Spinal cord (tissue), 10 donors: ENCODE data around the gene SLC22A5. TPM values are rescaled to one million over a fixed set of nuclear protein-coding genes. Genes with fewer than 3 reads are reported as not detected.
"Not testable (repeated sequence)": the region's sequence is repeated elsewhere in the genome, so short reads cannot be mapped to it uniquely, and the experiment has no call there.

ENCODE experiments used
- DNase-seq, 6 donors: peaks; one replicate each; pipeline versions ENCODE4 v3.0.0 to v3.0.0-alpha.2; 2013 to 2015; ENCODE audit warnings: low spot score in 6 of 6, low read depth in 4 of 6
- H3K27ac ChIP-seq: one replicate; pipeline ENCODE4 v1.5.1; 2013; ENCODE audit warnings: low read depth, low read length, control low read depth
- H3K27me3 ChIP-seq: one replicate; pipeline ENCODE4 v1.6.1; 2013; ENCODE audit warnings: low read length; ENCODE audit not compliant: control insufficient read depth, insufficient read depth
- H3K36me3 ChIP-seq: one replicate; pipeline ENCODE4 v1.6.1; 2013; ENCODE audit warnings: low read length; ENCODE audit not compliant: control insufficient read depth, insufficient read depth
- H3K4me1 ChIP-seq: one replicate; pipeline ENCODE4 v1.6.1; 2013; ENCODE audit warnings: low read length; ENCODE audit not compliant: control insufficient read depth, insufficient read depth
- H3K4me3 ChIP-seq: one replicate; pipeline ENCODE4 v1.5.1; 2013; ENCODE audit warnings: low read depth, low read length, control low read depth
- H3K9me3 ChIP-seq: one replicate; pipeline ENCODE4 v1.6.1; 2013; ENCODE audit warnings: low read length; ENCODE audit not compliant: control insufficient read depth, insufficient read depth
- WGBS: methylation state at CpG from one replicate; pipeline ENCODE4 v1.1.5; 2013; ENCODE audit warnings: missing lambda C conversion rate; ENCODE audit not compliant: insufficient coverage; 5-methylcytosine and 5-hydroxymethylcytosine counted together
- polyA plus RNA-seq, 2 donors: library from polyadenylated mRNA; unstranded; fragments of 120-200 nt; gene quantifications; one replicate each; pipeline ENCODE4 v1.2.1, GENCODE V29; 2013; ENCODE audit not compliant: insufficient read length in 2 of 2
- total RNA-seq, 2 donors: library from RNA; depleted of rRNA in 1 of 2; stranded (reverse); fragments of 120-200 nt in 1 of 2; fragments of >200 nt in 1 of 2; gene quantifications; one replicate each; pipeline versions ENCODE4 v1.2.3 to v1.2.4, GENCODE V29; 2013 to 2014
- donor health status: healthy.

Gene SLC22A5
- total and polyA plus RNA-seq, 4 donors = 9.3 to 12.9 (median 11.3) TPM

DNA sequence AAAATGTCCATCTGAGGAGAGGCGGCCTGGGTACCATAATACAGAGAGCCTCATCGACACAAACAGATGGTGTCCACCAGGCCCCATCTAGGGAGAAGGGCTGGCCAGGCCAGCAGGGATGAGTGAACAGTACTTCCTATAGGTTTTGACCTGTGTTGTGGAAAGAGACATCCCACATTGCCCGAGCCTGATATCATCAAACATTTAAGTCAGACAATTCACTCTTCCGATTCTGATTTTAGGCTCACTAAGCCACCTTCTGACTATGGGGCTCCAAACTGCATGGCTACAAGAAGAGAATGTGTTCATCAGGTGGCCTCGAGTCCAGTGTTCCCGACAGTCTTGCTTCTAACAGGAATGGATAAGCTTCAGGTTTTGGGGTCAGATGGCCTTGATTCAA is 38.9 kb downstream of the SLC22A5 start:
- no peak overlapping the region for H3K27ac ChIP-seq
- H3K36me3 ChIP-seq = no peaks in the 10 kb centered on the region
- peaks cover 12% of the 10 kb centered on the region for H3K4me1 ChIP-seq
- WGBS = 82% methylated on average over 5 of the region's 6 CpGs
- DNase-seq = no peak
- H3K9me3 ChIP-seq = no peaks in the 10 kb centered on the region
- no peaks in the 10 kb centered on the region for H3K27me3 ChIP-seq
- no peak overlapping the region for H3K4me3 ChIP-seq

DNA sequence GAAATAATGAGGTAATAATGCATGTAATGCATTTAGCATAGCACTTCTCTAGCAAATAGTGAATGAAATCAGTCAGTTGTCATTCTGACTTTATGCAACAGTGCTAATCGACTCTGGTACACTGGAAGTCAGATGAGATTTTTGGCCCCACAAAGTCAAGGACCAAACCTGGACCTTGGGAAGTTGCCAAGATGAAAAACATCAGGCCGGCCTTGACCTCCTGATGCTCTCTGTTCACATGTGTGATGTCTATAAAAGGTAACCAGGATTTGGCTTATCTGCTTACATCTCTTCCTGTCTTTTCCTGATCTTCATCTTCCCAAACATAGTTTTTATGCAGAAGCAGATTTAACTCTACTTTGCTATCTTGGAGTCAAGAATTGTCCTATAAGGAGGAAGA is 39.5 kb downstream of the SLC22A5 start:
- H3K27ac ChIP-seq = no peak overlapping the region

DNA sequence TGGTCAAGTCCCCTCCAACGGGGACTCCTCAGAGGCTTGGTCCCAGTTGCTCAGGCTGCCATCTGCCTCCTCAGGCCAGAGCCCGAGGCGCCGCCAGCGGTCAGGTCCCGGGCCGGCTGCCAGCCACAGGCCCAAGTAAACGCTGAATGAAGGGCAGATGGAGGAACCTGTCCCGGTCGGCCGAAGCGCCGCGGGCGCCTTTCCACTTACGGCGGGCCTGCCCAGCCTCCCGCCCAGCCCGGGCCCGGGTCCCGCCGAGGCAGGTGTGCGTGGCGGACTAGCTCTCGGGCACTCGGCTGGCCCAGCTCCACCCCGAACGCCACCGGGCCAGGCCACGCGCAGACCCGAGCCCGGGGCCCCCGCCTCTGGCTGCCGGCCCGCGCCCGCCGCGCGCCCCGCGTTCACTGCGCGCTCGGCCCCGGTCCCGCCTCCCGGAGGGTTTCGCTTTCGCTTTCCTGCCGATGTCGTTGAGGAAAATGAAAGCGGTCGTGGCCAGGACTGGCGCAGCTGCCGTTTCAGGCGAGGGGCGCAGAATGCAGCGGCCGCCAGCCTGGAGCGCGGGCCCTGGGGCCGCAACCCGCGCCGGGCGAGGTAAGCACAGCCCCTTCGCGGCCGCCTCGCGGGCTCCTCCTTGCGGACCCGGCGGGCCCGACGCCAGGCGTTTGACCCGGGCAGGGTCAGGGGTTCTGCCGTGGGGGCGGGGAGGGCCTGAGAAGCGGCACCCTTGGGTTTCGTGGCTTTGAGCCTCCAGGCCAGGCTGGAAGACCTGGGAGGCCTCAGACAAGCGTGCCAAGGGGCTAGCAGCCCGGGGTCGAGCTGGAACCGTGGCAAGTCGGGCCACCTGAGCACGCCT is 41.2 kb downstream of the SLC22A5 start:
- under 1% methylated on average over 89 of the region's 90 CpGs for WGBS
- H3K4me1 ChIP-seq = peaks cover 12% of the 10 kb centered on the region
- H3K27ac ChIP-seq = peak overlapping the region; percentile 88

More for the DNA sequence above, 39.5 kb downstream of the SLC22A5 start:
- no peaks in the 10 kb centered on the region for H3K27me3 ChIP-seq
- peaks cover 12% of the 10 kb centered on the region for H3K4me1 ChIP-seq
- no peak overlapping the region for H3K4me3 ChIP-seq
- no peaks in the 10 kb centered on the region for H3K9me3 ChIP-seq
- WGBS = 100% methylated on average over 2 of the region's 2 CpGs
- no peaks in the 10 kb centered on the region for H3K36me3 ChIP-seq
- DNase-seq = no peak

GRCh38 chr5:132411304-132412013 is 41.9 kb downstream of the SLC22A5 start:
- DNase-seq = no peak
- H3K27me3 ChIP-seq = no peaks in the 10 kb centered on the region
- H3K27ac ChIP-seq = peak overlapping the region; percentile 88
- peak overlapping the region; percentile 62 for H3K4me3 ChIP-seq
- H3K9me3 ChIP-seq = no peaks in the 10 kb centered on the region
- 65% methylated on average over 5 of the region's 9 CpGs for WGBS
- H3K4me1 ChIP-seq = peaks cover 12% of the 10 kb centered on the region
- no peaks in the 10 kb centered on the region for H3K36me3 ChIP-seq

More for the DNA sequence above, 41.2 kb downstream of the SLC22A5 start:
- peak overlapping the region; percentile 62 for H3K4me3 ChIP-seq
- no peaks in the 10 kb centered on the region for H3K36me3 ChIP-seq
- H3K9me3 ChIP-seq = no peaks in the 10 kb centered on the region
- H3K27me3 ChIP-seq = no peaks in the 10 kb centered on the region
- peak in 5 of 6 donors; percentile 54 to 89 (median 66) for DNase-seq

GRCh38 chr5:132413567-132413966 is 44.1 kb downstream of the SLC22A5 start:
- no peaks in the 10 kb centered on the region for H3K9me3 ChIP-seq
- peaks cover 17% of the 10 kb centered on the region for H3K4me1 ChIP-seq
- no peak overlapping the region for H3K27ac ChIP-seq
- H3K27me3 ChIP-seq = no peaks in the 10 kb centered on the region
- no peak overlapping the region for H3K4me3 ChIP-seq
- DNase-seq = no peak
- no peaks in the 10 kb centered on the region for H3K36me3 ChIP-seq

DNA sequence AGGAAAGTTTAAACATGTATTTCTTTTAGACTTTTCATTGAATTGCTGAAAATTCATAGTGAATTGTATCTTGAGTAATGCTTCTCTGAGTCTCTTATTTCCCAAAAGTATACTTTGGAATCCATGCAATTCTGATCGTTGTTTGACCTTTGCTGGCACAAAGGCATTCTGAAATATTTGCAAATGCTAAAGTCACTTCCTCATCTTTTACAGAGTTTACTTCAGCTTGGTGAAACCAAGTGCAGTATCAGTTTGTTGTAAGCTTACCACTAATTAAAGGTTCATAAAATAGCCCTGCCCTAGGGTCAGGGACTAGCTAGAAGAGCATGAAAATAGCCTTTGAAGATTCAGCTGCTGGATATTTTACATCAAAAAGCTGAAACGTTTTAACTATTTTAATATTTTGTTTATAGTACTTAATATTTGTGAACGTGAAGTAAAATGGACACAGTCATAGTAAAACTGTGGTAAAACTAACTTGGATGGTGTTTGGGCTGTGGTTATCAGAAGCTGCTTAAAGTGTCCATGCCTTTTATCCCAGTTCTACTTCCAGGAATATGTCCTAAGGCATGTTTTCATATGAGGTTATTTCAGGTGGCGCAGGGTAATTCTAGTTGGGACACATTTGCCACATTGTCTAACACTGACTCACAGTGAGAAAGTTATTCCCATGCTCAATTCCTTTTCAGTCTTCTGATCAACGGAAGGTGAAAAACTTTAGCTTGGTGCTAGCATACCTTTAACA is 45.3 kb downstream of the SLC22A5 start:
- Histone ChIP-seq H3K4me3 (no peak overlapping the region), H3K36me3 (no peaks in the 10 kb centered on the region), H3K27me3 (no peaks in the 10 kb centered on the region), H3K4me1 (peaks cover 22% of the 10 kb centered on the region), H3K9me3 (no peaks in the 10 kb centered on the region), H3K27ac (no peak overlapping the region)
- no CpG with 5 or more reads among the region's 5 CpGs for WGBS
- no peak for DNase-seq

- not testable (repeated sequence) for H3K27me3 ChIP-seq, H3K9me3 ChIP-seq, H3K4me3 ChIP-seq, H3K36me3 ChIP-seq, DNase-seq, H3K27ac ChIP-seq
- WGBS = 95% methylated on average over 6 of the region's 7 CpGs
- peaks cover 23% of the 10 kb centered on the region for H3K4me1 ChIP-seq
These were observed 46.0 kb downstream of the SLC22A5 start for GRCh38 chr5:132415516-132415915.

- Histone ChIP-seq H3K9me3 (no peaks in the 10 kb centered on the region), H3K4me1 (peaks cover 20% of the 10 kb centered on the region), H3K27me3 (no peaks in the 10 kb centered on the region), H3K27ac (no peak overlapping the region), H3K4me3 (no peak overlapping the region), H3K36me3 (no peaks in the 10 kb centered on the region)
- WGBS = no CpG with 5 or more reads among the region's 6 CpGs
- DNase-seq = no peak
These were observed 46.9 kb downstream of the SLC22A5 start for GRCh38 chr5:132416306-132417009.

- DNase-seq = peak in 1 of 6 donors; percentile 23
- WGBS = 73% methylated on average over 6 of the region's 6 CpGs
- Histone ChIP-seq H3K4me3 (no peak overlapping the region), H3K9me3 (no peaks in the 10 kb centered on the region), H3K27ac (no peak overlapping the region), H3K36me3 (no peaks in the 10 kb centered on the region), H3K4me1 (peaks cover 17% of the 10 kb centered on the region), H3K27me3 (no peaks in the 10 kb centered on the region)
These were observed 47.5 kb downstream of the SLC22A5 start for GRCh38 chr5:132417010-132417439.
